Heart right ventricle (tissue), 16 donors: ENCODE measurements around the gene CADM1. TPM values are rescaled to one million over a fixed set of nuclear protein-coding genes. Genes with fewer than 3 reads are reported as not detected.

ENCODE experiments used
- ATAC-seq, 8 donors: fragments of 200-7000 bp; cut with Tn5 transposase; one replicate each; pipeline ENCODE4 v1.9.1; 2020; ENCODE audit warnings: mild to moderate bottlenecking in 8 of 8, moderate library complexity in 8 of 8, moderate number of reproducible peaks in 1 of 8
- DNase-seq, 2 donors: peaks; one replicate each; pipeline ENCODE4 v3.0.0-alpha.2; 2020
- H3K27ac ChIP-seq, 10 donors: fragments of 200-600 bp; sonication (generic) in 2 of 10; one replicate each; pipeline versions ENCODE4 v1.5.0 to v1.8.0; 2020 to 2022; ENCODE audit warnings: mild to moderate bottlenecking in 3 of 10
- H3K27me3 ChIP-seq, 7 donors: fragments of 200-600 bp; one replicate each; pipeline ENCODE4 v1.8.0; 2021 to 2022; ENCODE audit warnings: mild to moderate bottlenecking in 2 of 7
- H3K36me3 ChIP-seq, 9 donors: fragments of 200-600 bp; sonication (generic) in 1 of 9; one replicate each; pipeline versions ENCODE4 v1.5.0 to v1.8.0; 2020 to 2022; ENCODE audit warnings: mild to moderate bottlenecking in 2 of 9
- H3K4me1 ChIP-seq, 9 donors: fragments of 200-600 bp; sonication (generic) in 1 of 9; one replicate each; pipeline versions ENCODE4 v1.5.0 to v1.8.0; 2020 to 2022; ENCODE audit warnings: mild to moderate bottlenecking in 4 of 9
- H3K4me3 ChIP-seq, 10 donors: fragments of 200-600 bp; sonication (generic) in 2 of 10; one replicate each; pipeline versions ENCODE4 v1.5.0 to v1.8.0; 2020 to 2022; ENCODE audit warnings: mild to moderate bottlenecking in 7 of 10, moderate library complexity in 2 of 10
- H3K9me3 ChIP-seq, 11 donors: fragments of 200-600 bp in 10 of 11; sonication (generic) in 2 of 11; one replicate each; pipeline versions ENCODE4 v1.5.0 to v1.8.0; 2013 to 2022; ENCODE audit warnings: mild to moderate bottlenecking in 2 of 11, control low read depth in 1 of 11, moderate library complexity in 1 of 11
- CTCF ChIP-seq, 9 donors: fragments of 200-600 bp; sonication (generic) in 2 of 9; IDR thresholded peaks; one replicate each; pipeline versions ENCODE4 v1.5.0 to v1.8.0; 2021 to 2022; ENCODE audit warnings: antibody characterized with exemption in 9 of 9, mild to moderate bottlenecking in 5 of 9, moderate library complexity in 1 of 9
- WGBS, 2 donors: extraction: QIAGEN DNeasy Blood & Tissue Kit; methylation state at CpG; one replicate each; pipeline ENCODE4 v1.1.7; 2013; ENCODE audit warnings: inconsistent platforms in 1 of 2; 5-methylcytosine and 5-hydroxymethylcytosine counted together
- intact Hi-C, 10 donors: fragments of 100-400 bp; cut with DNase I; formaldehyde crosslinking; loops; one replicate each; pipeline versions ENCODE4 v1.11.1 to v1.14.2; 2022
- polyA plus RNA-seq, 2 donors: library from polyadenylated mRNA; stranded (reverse); fragments of 200-250 nt; gene quantifications; one replicate each; pipeline ENCODE4 v1.2.3, GENCODE V29; 2013
- total RNA-seq, 10 donors: library from RNA; stranded (reverse); fragmentation: NEBNext Ultra II Directional in 3 of 10; extraction: Animal tissue kit (Norgen Biotek cat#: 25700) in 3 of 10; gene quantifications; one replicate each; pipeline versions ENCODE4 v1.2.1 to v1.2.4, GENCODE V29; 2021 to 2023
- donor health status: Arrhythmogenic right ventricular cardiomyopathy.
- donor health status: ischemic (EF 13 %, LVEDD 7.1; RV severe dilation, severe dysfunction).
- donor health status: healthy with polysubstance abuse.
- donor health status: DM: no; HTN: yes; CAD: no.
- donor health status: DM: no; HTN: no; CAD: no.
- donor health status: ischemic (EF 25% LVEDD 6.9; RV normal size, moderate dysfunction).
- donor health status: ischemic (EF 25% LVEDD 5.7; RV mildly dilated, moderate dysfunction).
- donor health status: healthy.
- donor health status: DM: yes; HTN: yes; CAD: no.
- donor health status: Ischemic cardiomyopathy.
- donor health status: ischemic (EF 35%, LVEDD 5.7; RV mildly dilated, moderate dysfunction).
- donor health status: nonischemic (EF 11% LVEDD 7.7; RV severe dilation, severe dysfunction).
- donor health status: DM: yes; HTN: yes; CAD: no.
- donor health status: PGD.
- donor health status: ischemic (EF 29% LVEDD 5.4; RV normal size, mild dysfunction).
- donor health status: nonischemic (EF 23%, LVEDD 6.1; RV moderate dilation, normal function).

The CADM1 gene
- total and polyA plus RNA-seq, 12 donors = 10.2 to 83.0 (median 41.4) TPM

GRCh38 chr11:115439385-115439784 lies 64.8 kb downstream of the CADM1 start:
- no peaks in the 10 kb centered on the region for H3K9me3 ChIP-seq
- WGBS, 2 donors = 32 to 37% methylated on average over 3 of the region's 3 CpGs
- no peak overlapping the region for H3K27ac ChIP-seq
- intact Hi-C loops = no loop called here
- no peak overlapping the region for H3K4me3 ChIP-seq
- no peaks in the 10 kb centered on the region for H3K36me3 ChIP-seq
- ATAC-seq (no peak), DNase-seq (no peak)
- no peaks in the 10 kb centered on the region for H3K27me3 ChIP-seq
- peaks cover 0 to 18% (median 0%) of the 10 kb centered on the region in 9 donors for H3K4me1 ChIP-seq
- TF ChIP-seq CTCF (IDR thresholded peaks at IDR 0.05) = no peak

GRCh38 chr11:115437902-115438575 lies 66.2 kb downstream of the CADM1 start:
- ATAC-seq (no peak), DNase-seq (no peak)
- 70 to 79% methylated on average over 7 of the region's 7 CpGs for WGBS, 2 donors

GRCh38 chr11:115430345-115430744 lies 73.9 kb downstream of the CADM1 start:
- intact Hi-C loops = no loop called here
- no peak for ATAC-seq

More at GRCh38 chr11:115437902-115438575, 66.2 kb downstream of the CADM1 start:
- Histone ChIP-seq H3K27me3 (no peaks in the 10 kb centered on the region), H3K36me3 (no peaks in the 10 kb centered on the region), H3K4me1 (peaks cover 0 to 18% (median 0%) of the 10 kb centered on the region in 9 donors), H3K27ac (no peak overlapping the region), H3K4me3 (no peak overlapping the region), H3K9me3 (no peaks in the 10 kb centered on the region)
- TF ChIP-seq CTCF (IDR thresholded peaks at IDR 0.05) = no peak
- intact Hi-C loops = no loop called here

GRCh38 chr11:115428306-115428705 lies 75.9 kb downstream of the CADM1 start:
- TF ChIP-seq CTCF (IDR thresholded peaks at IDR 0.05) = no peak
- intact Hi-C loops = no loop called here
- H3K4me1 ChIP-seq = peaks cover 0 to 5% (median 0%) of the 10 kb centered on the region in 9 donors
- H3K27me3 ChIP-seq = no peaks in the 10 kb centered on the region
- no peaks in the 10 kb centered on the region for H3K9me3 ChIP-seq
- no peak overlapping the region for H3K27ac ChIP-seq
- H3K36me3 ChIP-seq = no peaks in the 10 kb centered on the region
- no peak overlapping the region for H3K4me3 ChIP-seq
- DNase-seq (no peak), ATAC-seq (no peak)

More at GRCh38 chr11:115430345-115430744, 73.9 kb downstream of the CADM1 start:
- Histone ChIP-seq H3K4me3 (no peak overlapping the region), H3K4me1 (no peaks in the 10 kb centered on the region), H3K27me3 (no peaks in the 10 kb centered on the region), H3K27ac (no peak overlapping the region), H3K9me3 (no peaks in the 10 kb centered on the region), H3K36me3 (no peaks in the 10 kb centered on the region)
- 98% methylated on average over 1 of the region's 1 CpG for WGBS, 2 donors
- DNase-seq = no peak
- no peak for TF ChIP-seq CTCF (IDR thresholded peaks at IDR 0.05)
